Esophagus (tissue), 2 donors: Measurements from ENCODE around the gene PAQR6. TPM values are rescaled to one million over a fixed set of nuclear protein-coding genes. Genes with fewer than 3 reads are reported as not detected.

Source experiments
- H3K27ac ChIP-seq, 2 donors: one replicate each; pipeline ENCODE4 v1.5.1; 2013; ENCODE audit warnings: low read depth in 2 of 2, mild to moderate bottlenecking in 2 of 2, inconsistent platforms in 1 of 2, low read length in 1 of 2, moderate library complexity in 1 of 2
- H3K27me3 ChIP-seq, 2 donors: one replicate each; pipeline ENCODE4 v1.6.1; 2013; ENCODE audit warnings: low read length in 2 of 2, control low read depth in 1 of 2, mild to moderate bottlenecking in 1 of 2; ENCODE audit not compliant: insufficient read depth in 2 of 2, control insufficient read depth in 1 of 2
- H3K36me3 ChIP-seq, 2 donors: one replicate each; pipeline ENCODE4 v1.6.1; 2013; ENCODE audit warnings: low read length in 1 of 2; ENCODE audit not compliant: control insufficient read depth in 2 of 2, insufficient read depth in 2 of 2
- H3K4me1 ChIP-seq, 2 donors: one replicate each; pipeline ENCODE4 v1.6.1; 2013; ENCODE audit warnings: low read length in 1 of 2; ENCODE audit not compliant: control insufficient read depth in 2 of 2, insufficient read depth in 2 of 2
- H3K4me3 ChIP-seq, 2 donors: one replicate each; pipeline ENCODE4 v1.5.1; 2013; ENCODE audit warnings: low read length in 2 of 2, mild to moderate bottlenecking in 2 of 2, low read depth in 1 of 2, moderate library complexity in 1 of 2
- H3K9me3 ChIP-seq, 2 donors: one replicate each; pipeline ENCODE4 v1.6.1; 2013; ENCODE audit warnings: mild to moderate bottlenecking in 2 of 2, low read depth in 1 of 2, low read length in 1 of 2, moderate library complexity in 1 of 2; ENCODE audit not compliant: control insufficient read depth in 2 of 2, insufficient read depth in 1 of 2
- WGBS, 2 donors: extraction: QIAGEN DNeasy Blood & Tissue Kit; methylation state at CpG; one replicate each; pipeline ENCODE4 v1.1.7; 2013; 5-methylcytosine and 5-hydroxymethylcytosine counted together
- polyA plus RNA-seq, 2 donors: library from polyadenylated mRNA; stranded (reverse); fragments of 200-250 nt; gene quantifications; one replicate each; pipeline ENCODE4 v1.2.3, GENCODE V29; 2013
- donor health status: healthy with polysubstance abuse.
- donor health status: Bipolar disorder and iron deficiency.

PAQR6 gene
- polyA plus RNA-seq, 2 donors, result 3.1 to 7.7 TPM

DNA sequence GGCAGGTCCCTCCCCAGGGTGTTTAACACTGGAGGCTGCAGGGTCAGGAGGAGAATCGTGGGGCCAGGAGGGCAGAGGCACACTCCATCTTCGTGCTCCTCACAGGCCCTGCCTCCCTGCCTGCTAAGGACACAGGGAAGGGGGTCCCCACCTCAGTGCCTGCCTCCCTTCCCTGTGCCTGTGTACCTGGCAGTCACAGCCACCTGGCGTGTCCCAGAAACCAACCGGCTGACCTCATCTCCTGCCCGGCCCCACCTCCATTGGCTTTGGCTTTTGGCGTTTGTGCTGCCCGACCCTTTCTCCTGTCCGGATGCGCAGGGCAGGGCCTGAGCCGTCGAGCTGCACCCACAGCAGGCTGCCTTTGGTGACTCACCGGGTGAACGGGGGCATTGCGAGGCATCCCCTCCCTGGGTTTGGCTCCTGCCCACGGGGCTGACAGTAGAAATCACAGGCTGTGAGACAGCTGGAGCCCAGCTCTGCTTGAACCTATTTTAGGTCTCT, 6.5 kb downstream of the PAQR6 start:
- peaks cover 3 to 33% of the 10 kb centered on the region in 2 donors for H3K36me3 ChIP-seq
- peak overlapping the region in 1 of 2 donors; percentile 19 for H3K27ac ChIP-seq
- H3K27me3 ChIP-seq, result no peaks in the 10 kb centered on the region
- 42 to 60% methylated on average over 15 of the region's 15 CpGs for WGBS, 2 donors
- no peak overlapping the region for H3K4me3 ChIP-seq
- H3K9me3 ChIP-seq, result peaks cover 0 to 2% of the 10 kb centered on the region in 2 donors
- H3K4me1 ChIP-seq, result peaks cover 2 to 19% of the 10 kb centered on the region in 2 donors

DNA sequence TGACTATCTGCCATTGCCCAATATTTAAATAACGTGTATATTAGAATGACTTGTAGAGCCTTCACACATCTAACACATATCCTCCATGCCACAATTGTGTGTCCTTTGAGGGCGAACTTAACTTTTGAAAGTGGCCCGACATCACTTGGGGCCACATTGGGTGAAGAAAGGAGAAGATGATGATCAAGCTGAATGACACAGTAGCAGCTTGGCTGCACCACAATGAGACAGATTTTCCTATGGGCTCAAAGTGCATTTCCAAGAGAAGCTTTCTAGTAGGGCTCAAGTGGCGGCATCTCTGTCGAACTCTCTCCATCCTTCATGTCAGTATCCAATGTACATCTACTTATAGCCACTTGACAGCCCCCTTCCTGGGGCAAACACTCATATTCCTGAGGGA, 9.6 kb downstream of the PAQR6 start:
- no peak overlapping the region for H3K4me3 ChIP-seq
- no peaks in the 10 kb centered on the region for H3K27me3 ChIP-seq
- peaks cover 9 to 41% of the 10 kb centered on the region in 2 donors for H3K36me3 ChIP-seq
- peaks cover 0 to 5% of the 10 kb centered on the region in 2 donors for H3K4me1 ChIP-seq
- H3K9me3 ChIP-seq, result no peaks in the 10 kb centered on the region
- WGBS, 2 donors, result 94 to 98% methylated on average over 5 of the region's 5 CpGs
- no peak overlapping the region for H3K27ac ChIP-seq

DNA sequence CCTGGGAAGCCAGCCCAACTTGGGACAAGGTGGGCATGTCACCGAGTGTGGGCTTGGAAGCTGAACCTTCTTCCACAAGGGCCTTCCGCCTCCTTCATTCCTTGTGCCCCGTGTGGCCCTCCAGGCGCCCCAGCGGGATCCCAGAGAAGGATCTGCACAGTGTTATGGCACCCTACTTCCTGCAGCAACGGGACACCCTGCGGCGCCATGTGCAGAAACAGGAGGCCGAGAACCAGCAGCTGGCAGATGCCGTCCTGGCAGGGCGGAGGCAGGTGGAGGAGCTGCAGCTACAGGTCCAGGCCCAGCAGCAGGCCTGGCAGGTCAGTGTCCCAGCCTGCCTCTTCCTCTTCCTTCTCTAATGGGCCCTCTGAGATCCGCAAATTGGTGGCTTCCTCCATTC, 11.7 kb downstream of the PAQR6 start:
- WGBS, 2 donors, result 84 to 94% methylated on average over 12 of the region's 12 CpGs
- no peaks in the 10 kb centered on the region for H3K27me3 ChIP-seq
- no peak overlapping the region for H3K4me3 ChIP-seq
- no peaks in the 10 kb centered on the region for H3K9me3 ChIP-seq
- H3K27ac ChIP-seq, result no peak overlapping the region
- H3K36me3 ChIP-seq, result peaks cover 9 to 33% of the 10 kb centered on the region in 2 donors
- H3K4me1 ChIP-seq, result peaks cover 0 to 1% of the 10 kb centered on the region in 2 donors

DNA sequence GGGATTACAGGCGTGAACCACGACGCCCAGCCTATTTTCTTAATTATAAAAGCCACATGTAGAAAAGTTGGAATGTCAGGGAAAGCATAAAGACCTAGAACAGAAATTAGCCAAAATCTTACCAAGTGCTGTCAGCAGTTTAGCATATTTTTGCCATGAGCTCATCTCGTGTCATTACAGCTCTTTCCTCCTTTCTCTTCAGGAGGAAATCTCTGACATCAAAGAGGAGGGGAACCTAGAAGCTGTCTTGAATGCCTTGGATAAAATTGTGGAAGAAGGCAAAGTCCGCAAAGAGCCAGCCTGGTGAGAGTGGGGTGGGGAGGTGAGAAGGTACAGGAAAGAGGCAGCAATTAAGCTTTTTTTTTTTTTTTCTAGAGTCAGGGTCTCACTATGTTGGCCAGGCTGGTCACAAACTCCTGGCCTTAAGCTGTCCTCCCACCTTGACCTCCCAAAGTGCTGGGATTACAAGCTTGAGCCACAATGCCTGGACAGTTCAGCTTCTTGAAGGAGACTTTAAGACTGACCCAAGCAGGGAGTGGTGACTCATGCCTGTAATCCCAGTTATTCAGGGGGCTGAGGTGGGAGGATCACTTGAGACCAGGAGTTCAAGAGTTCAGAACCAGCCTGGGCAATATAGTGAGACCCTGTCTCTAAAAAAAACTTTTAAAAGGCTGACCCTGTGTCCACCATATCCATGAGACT, 14.3 kb downstream of the PAQR6 start:
- Histone ChIP-seq H3K27ac (no peak overlapping the region), H3K9me3 (no peaks in the 10 kb centered on the region), H3K27me3 (no peaks in the 10 kb centered on the region), H3K4me1 (no peaks in the 10 kb centered on the region), H3K4me3 (no peak overlapping the region), H3K36me3 (peaks cover 12 to 18% of the 10 kb centered on the region in 2 donors)
- 81 to 87% methylated on average over 5 of the region's 5 CpGs for WGBS, 2 donors

DNA sequence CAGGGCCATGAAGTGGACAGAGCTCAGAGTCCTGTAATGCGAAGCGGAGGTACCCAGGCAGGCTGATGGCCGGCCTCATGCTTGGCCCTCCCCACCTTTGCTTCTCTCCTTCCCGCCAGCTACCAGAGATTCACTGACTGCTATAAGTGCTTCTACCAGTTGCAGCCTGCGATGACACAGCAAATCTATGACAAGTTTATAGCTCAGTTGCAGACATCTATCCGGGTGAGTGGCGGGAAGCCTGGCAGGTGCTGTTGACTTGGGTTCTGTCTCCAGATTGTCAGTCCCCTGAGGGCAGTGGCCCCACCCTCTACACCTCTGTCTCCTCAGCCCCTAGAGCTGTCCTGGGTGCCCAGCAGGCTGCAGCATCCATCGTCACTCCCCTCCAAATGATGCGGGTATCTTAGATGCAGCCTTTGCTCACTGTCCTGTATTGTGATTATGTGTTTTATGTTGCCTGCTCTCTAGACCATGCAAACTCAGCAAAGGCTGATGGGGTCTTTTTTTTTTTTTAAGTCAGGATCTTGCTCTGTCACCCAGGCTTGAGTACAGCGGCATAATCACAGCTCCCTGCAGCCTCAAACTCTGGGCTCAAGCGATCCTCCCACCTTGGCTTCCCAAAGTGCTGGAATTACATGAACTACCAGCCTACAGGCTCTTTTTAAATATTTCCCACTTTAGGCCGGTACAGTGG, 15.5 kb downstream of the PAQR6 start:
- no peaks in the 10 kb centered on the region for H3K27me3 ChIP-seq
- no peak overlapping the region for H3K4me3 ChIP-seq
- 91% methylated on average over 12 of the region's 12 CpGs for WGBS, 2 donors
- no peaks in the 10 kb centered on the region for H3K9me3 ChIP-seq
- no peak overlapping the region for H3K27ac ChIP-seq
- peaks cover 15 to 16% of the 10 kb centered on the region in 2 donors for H3K36me3 ChIP-seq
- no peaks in the 10 kb centered on the region for H3K4me1 ChIP-seq

DNA sequence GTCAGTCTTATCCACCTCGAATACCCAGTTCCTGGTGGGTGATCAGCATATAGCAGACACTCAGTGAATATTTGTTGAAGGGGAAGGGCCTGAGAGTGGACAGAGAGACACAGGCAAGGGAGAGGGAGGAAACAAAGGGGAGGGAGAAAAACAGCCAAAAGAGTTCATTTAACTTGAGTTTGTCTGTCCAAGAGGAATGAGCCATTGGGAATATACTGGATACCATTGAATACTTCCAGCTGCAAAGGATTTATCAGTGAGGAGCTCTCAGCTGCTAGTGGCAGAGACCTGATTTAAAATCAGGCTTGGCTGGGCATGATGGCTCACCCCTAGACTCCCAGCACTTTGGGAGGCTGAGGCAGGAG, 17.4 kb downstream of the PAQR6 start:
- H3K9me3 ChIP-seq, result no peaks in the 10 kb centered on the region
- H3K27ac ChIP-seq, result no peak overlapping the region
- H3K36me3 ChIP-seq, result peaks cover 4 to 11% of the 10 kb centered on the region in 2 donors
- H3K4me1 ChIP-seq, result no peaks in the 10 kb centered on the region
- no peaks in the 10 kb centered on the region for H3K27me3 ChIP-seq
- 82 to 95% methylated on average over 1 of the region's 1 CpG for WGBS, 2 donors
- no peak overlapping the region for H3K4me3 ChIP-seq

DNA sequence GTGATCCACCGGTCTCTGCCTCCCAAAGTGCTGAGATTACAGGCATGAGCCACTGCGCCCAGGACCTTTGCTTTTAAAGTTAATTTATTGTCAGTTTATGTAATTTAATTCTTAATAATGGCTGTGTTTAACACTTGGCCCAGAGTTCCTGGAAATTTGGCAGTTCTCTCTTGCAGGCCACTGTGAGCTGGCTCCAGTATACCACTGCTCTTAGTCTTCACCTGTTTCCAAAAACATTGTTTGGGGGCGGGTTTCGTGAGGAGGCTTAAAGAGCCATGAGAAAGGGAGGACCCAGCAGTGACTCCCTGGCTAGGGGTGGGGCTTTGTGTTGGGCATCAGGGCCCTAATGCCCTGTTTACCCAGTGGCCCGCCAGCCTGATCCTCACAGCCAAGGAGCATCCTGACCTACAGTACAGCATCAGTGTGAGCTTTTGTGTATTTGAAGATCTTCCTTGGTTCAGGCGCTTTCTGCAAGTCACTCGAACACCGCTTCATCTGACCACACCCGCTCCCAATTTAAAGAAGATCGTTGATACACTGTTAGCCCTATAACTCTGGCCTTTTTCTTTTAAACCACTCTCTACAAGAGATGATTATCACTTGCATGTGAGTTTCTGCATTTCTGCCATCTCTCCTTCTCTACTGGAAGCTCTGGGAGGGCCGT, 17.9 kb downstream of the PAQR6 start:
- no peak overlapping the region for H3K27ac ChIP-seq
- H3K4me1 ChIP-seq, result no peaks in the 10 kb centered on the region
- peaks cover 4 to 11% of the 10 kb centered on the region in 2 donors for H3K36me3 ChIP-seq
- 86 to 88% methylated on average over 11 of the region's 11 CpGs for WGBS, 2 donors
- no peaks in the 10 kb centered on the region for H3K9me3 ChIP-seq
- H3K4me3 ChIP-seq, result no peak overlapping the region
- no peaks in the 10 kb centered on the region for H3K27me3 ChIP-seq

DNA sequence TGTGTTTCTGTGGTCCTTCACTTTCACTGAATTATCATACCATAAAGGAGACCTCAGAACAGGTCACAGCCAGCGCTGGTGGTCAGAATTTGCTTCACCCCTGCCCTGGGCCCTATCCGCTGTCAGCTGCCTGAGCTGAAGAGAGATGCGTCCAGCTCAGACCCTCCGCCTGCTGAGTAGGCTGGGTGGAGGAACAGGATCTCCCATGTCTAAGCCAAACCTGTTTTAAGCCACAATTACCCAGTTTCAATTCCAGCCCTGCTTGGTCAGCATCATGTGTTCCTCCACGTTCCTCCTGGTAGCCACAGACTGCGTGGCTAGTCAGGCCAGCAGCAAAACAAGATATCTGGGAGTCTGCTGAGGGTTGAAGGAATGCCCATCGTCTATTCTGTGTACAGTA, 19.4 kb downstream of the PAQR6 start:
- no peaks in the 10 kb centered on the region for H3K27me3 ChIP-seq
- WGBS, 2 donors, result 69 to 71% methylated on average over 7 of the region's 7 CpGs
- H3K4me3 ChIP-seq, result no peak overlapping the region
- no peak overlapping the region for H3K27ac ChIP-seq
- peaks cover 6 to 8% of the 10 kb centered on the region in 2 donors for H3K36me3 ChIP-seq
- no peaks in the 10 kb centered on the region for H3K4me1 ChIP-seq
- H3K9me3 ChIP-seq, result no peaks in the 10 kb centered on the region

DNA sequence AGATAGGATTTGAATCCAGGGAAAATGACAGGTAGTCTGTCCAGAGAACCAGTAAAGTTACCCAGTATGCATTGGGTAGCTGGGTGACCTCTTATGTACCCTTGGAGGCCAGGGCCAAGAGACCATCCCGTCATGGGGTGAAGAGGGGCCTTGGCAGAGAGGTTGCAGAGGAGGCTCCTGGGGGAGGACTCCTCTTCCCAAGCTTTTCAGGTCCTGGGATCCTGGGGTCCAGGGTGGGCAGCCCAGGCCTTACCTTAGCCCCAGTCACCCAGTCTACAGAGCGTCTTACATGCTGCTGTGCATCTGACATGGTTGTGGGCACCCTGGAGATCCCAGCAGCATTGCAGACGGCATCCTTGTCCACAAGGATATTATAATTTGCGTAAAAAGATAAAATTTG, 21.1 kb downstream of the PAQR6 start:
- Histone ChIP-seq H3K4me1 (no peaks in the 10 kb centered on the region), H3K27me3 (no peaks in the 10 kb centered on the region), H3K9me3 (no peaks in the 10 kb centered on the region), H3K27ac (no peak overlapping the region), H3K36me3 (peaks cover 10 to 12% of the 10 kb centered on the region in 2 donors), H3K4me3 (no peak overlapping the region)
- 91 to 95% methylated on average over 4 of the region's 4 CpGs for WGBS, 2 donors
